ENCODE data around the gene KLRB1. TPM values are rescaled to one million over a fixed set of nuclear protein-coding genes. Genes with fewer than 3 reads are reported as not detected.
A peak's percentile ranks its signal among the peaks of the same experiment; 100 is the strongest.

KLRB1 gene
- polyA plus RNA-seq, 1 donor (not counting 4 experiments of a cell fraction or from before 2014, with no cell fraction given), result not detected

DNA sequence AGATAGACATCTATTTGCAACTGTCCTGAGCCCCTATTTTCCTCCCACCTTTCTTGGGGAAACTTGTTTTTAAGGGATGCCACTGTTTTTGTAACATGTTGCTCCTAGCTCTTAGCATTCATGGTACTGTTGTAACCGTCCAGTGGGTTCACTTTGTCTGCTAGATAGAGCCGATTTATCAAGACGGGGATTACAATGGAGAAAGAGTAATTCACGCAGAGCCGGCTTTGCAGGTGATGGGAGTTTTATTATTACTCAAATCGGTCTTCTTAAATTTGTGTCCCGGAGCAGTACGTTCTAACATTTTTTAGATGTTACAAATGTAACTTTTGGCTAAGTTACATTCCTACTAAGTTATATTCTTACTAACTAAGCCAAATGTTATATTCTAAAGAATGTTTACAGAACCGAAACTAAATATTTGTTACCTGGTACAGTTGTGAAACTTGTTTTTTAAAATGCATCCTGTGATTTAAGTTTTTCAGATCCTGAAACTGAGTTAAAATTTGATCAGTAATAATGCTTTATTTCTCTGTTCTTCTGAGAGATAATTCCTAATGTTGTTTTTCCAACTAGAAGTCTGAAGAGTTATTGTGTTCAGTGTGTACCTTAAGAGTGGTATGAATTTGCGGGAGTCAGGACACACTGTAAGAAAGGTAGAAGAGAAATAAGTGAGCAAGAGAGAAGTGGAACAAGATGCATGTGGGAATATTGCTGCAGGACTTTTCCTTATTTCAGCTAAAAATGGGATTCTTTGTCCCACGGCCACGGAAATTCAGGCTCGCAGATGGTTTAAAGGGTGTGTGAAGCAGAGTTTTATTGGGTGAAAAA lies 41.2 kb upstream of the KLRB1 start:
- Histone ChIP-seq H3K9me1 (ENCODE audit: control insufficient read depth, extremely low read depth, insufficient read depth, low read length) (no peaks in the 10 kb centered on the region), H3K79me2 (ENCODE audit: control insufficient read depth, insufficient read depth, low read length) (no peaks in the 10 kb centered on the region), H2AFZ (ENCODE audit: control insufficient read depth, low read length) (peak overlapping the region; percentile 86), H4K20me1 (ENCODE audit: control insufficient read depth, extremely low read depth, insufficient read depth, low read length) (no peaks in the 10 kb centered on the region), H3K27me3 (ENCODE audit: control insufficient read depth, extremely low read depth, insufficient read depth, low read length) (no peaks in the 10 kb centered on the region), H3K4me2 (ENCODE audit: control insufficient read depth, extremely low read depth, insufficient read depth, low read depth, low read length) (peak overlapping the region; percentile 91), H3K27ac (ENCODE audit: control insufficient read depth, insufficient read depth, low read length) (peak overlapping the region; percentile 81), H3K36me3 (ENCODE audit: control insufficient read depth in 2 of 2, extremely low read depth in 1 of 2, insufficient read depth in 2 of 2, low read length in 2 of 2) (no peaks in the 10 kb centered on the region), H3K4me1 (ENCODE audit: control insufficient read depth, extremely low read depth, insufficient read depth, low read length) (peaks cover 30% of the 10 kb centered on the region), H3K9me3 (ENCODE audit: control insufficient read depth, low read depth, low read length) (no peaks in the 10 kb centered on the region), H3K4me3 (ENCODE audit: control insufficient read depth in 2 of 3, extremely low read depth in 1 of 3, insufficient read depth in 2 of 3, low read depth in 1 of 3, low read length in 3 of 3) (peak overlapping the region; percentile 41 to 70 (median 67)), H3K9ac (ENCODE audit: control insufficient read depth, extremely low read depth, insufficient read depth, low read length) (peak overlapping the region; percentile 78)
- FAIRE-seq, result peak; percentile 23
- DNase-seq (ENCODE audit: low read depth, low spot score), result no peak
- dilution Hi-C loops (cut with MboI; ENCODE audit: extremely low pct_ligation_motif_present, low sequenced_read_pairs), result no loop called here
- TF ChIP-seq EZH2 (IDR thresholded peaks at IDR 0.05; ENCODE audit: low read length) (no peak), CTCF (optimal IDR thresholded peaks at IDR 0.05 in 1 of 3, IDR thresholded peaks at IDR 0.05 in 1 of 3, conservative IDR thresholded peaks at IDR 0.05 in 1 of 3; ENCODE audit: extremely low read depth in 1 of 3, insufficient read depth in 2 of 3, low read length in 3 of 3) (no peak)

DNA sequence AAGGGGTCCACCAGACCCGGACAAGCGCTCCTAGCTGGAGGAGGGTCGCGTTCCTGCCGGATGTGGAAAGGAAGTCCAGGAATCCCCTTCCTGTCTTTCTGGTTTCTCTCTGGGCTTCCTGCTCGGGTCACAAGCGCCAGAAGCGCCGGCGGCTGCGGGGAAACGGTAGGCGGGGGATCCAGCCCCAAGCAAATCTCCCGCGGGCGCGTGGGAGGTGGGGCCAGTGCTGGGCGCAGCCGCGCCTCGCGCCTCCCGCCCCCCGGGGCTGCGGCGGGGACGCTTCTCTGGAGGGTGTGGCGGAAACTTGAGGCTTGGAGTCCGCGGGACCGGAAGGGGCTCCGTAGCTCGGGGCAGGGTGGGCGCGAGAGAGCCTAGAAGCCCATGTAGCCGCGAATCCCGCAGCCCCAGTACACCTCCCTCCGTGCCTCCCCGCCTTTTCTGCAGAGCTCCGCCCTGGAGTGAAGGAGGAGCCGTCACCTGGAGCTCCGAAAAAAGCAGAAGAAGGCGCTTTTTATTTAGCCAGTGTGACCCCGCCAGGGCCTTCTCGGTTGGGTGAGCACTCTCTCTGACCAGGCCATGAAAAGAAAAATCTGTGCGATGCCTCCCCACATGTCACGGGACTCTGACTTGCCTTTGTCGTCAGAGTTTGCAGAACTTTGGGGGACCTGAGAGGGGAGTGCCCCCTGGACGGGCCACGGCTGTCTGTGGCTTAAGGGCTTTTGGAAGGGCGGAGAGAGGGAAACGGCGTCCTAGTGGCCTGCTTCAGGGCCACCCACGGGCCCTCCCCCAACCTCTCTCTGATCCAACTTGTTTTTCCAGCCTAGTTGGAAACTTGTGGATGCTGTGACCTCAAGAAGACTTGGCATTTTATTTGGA lies 40.3 kb upstream of the KLRB1 start:
- Histone ChIP-seq H3K27ac (ENCODE audit: control insufficient read depth, insufficient read depth, low read length) (peak overlapping the region; percentile 81), H3K9me3 (ENCODE audit: control insufficient read depth, low read depth, low read length) (no peaks in the 10 kb centered on the region), H3K4me1 (ENCODE audit: control insufficient read depth, extremely low read depth, insufficient read depth, low read length) (peaks cover 30% of the 10 kb centered on the region), H3K9ac (ENCODE audit: control insufficient read depth, extremely low read depth, insufficient read depth, low read length) (peak overlapping the region; percentile 78), H3K9me1 (ENCODE audit: control insufficient read depth, extremely low read depth, insufficient read depth, low read length) (no peaks in the 10 kb centered on the region), H3K79me2 (ENCODE audit: control insufficient read depth, insufficient read depth, low read length) (no peaks in the 10 kb centered on the region), H3K4me2 (ENCODE audit: control insufficient read depth, extremely low read depth, insufficient read depth, low read depth, low read length) (peak overlapping the region; percentile 91), H4K20me1 (ENCODE audit: control insufficient read depth, extremely low read depth, insufficient read depth, low read length) (no peaks in the 10 kb centered on the region), H2AFZ (ENCODE audit: control insufficient read depth, low read length) (peak overlapping the region; percentile 86), H3K27me3 (ENCODE audit: control insufficient read depth, extremely low read depth, insufficient read depth, low read length) (no peaks in the 10 kb centered on the region), H3K4me3 (ENCODE audit: control insufficient read depth in 2 of 3, extremely low read depth in 1 of 3, insufficient read depth in 2 of 3, low read depth in 1 of 3, low read length in 3 of 3) (peak overlapping the region; percentile 41 to 70 (median 67)), H3K36me3 (ENCODE audit: control insufficient read depth in 2 of 2, extremely low read depth in 1 of 2, insufficient read depth in 2 of 2, low read length in 2 of 2) (no peaks in the 10 kb centered on the region)
- TF ChIP-seq CTCF (optimal IDR thresholded peaks at IDR 0.05 in 1 of 3, IDR thresholded peaks at IDR 0.05 in 1 of 3, conservative IDR thresholded peaks at IDR 0.05 in 1 of 3; ENCODE audit: extremely low read depth in 1 of 3, insufficient read depth in 2 of 3, low read length in 3 of 3) (no peak), EZH2 (IDR thresholded peaks at IDR 0.05; ENCODE audit: low read length) (no peak)
- dilution Hi-C loops (cut with MboI; ENCODE audit: extremely low pct_ligation_motif_present, low sequenced_read_pairs), result no loop called here
- DNase-seq (ENCODE audit: low read depth, low spot score) (no peak), FAIRE-seq (peak; percentile 77)
